GM12801 (cell line): ENCODE results near the gene CARM1.

ENCODE experiments used
- CTCF ChIP-seq: IDR thresholded peaks from one replicate; pipeline ENCODE4 v1.5.1; 2011; ENCODE audit warnings: control low read depth; ENCODE audit not compliant: insufficient read length; ENCODE audit errors: extremely low read depth

CARM1 gene

GRCh38 chr19:10911579-10912363, 40.4 kb downstream of the CARM1 start:
- no peak for TF ChIP-seq CTCF

- no peak for TF ChIP-seq CTCF
Observed at GRCh38 chr19:10912619-10913018, 41.3 kb downstream of the CARM1 start.

- no peak for TF ChIP-seq CTCF
Observed at GRCh38 chr19:10913716-10914340, 42.5 kb downstream of the CARM1 start.

GRCh38 chr19:10915130-10916091, 44.1 kb downstream of the CARM1 start:
- TF ChIP-seq CTCF = no peak

GRCh38 chr19:10916602-10917001, 45.2 kb downstream of the CARM1 start:
- no peak for TF ChIP-seq CTCF

GRCh38 chr19:10918359-10918758, 47.0 kb downstream of the CARM1 start:
- no peak for TF ChIP-seq CTCF
